DMS 273 (cell line): ENCODE data around the gene TMEM267.
"Not testable (repeated sequence)": the region's sequence is repeated elsewhere in the genome, so short reads cannot be mapped to it uniquely, and the experiment has no call there.

Source experiments
- DNase-seq: peaks from one replicate; lab custom pipeline; 2025; ENCODE audit not compliant: unreplicated experiment; lab: John Stamatoyannopoulos, UW

Gene TMEM267

GRCh38 chr5:43483298-43484105 lies at the start of gene TMEM267:
TMEM267 (minus strand) TSS chr5:43483865; CDS start chr5:43453969, 29,896 bp downstream.
- DNase-seq, result peak; percentile 97

GRCh38 chr5:43530648-43531047 lies 47.0 kb upstream of the TMEM267 start:
- no peak for DNase-seq

- no peak for DNase-seq
Observed at GRCh38 chr5:43523662-43524072, 40.0 kb upstream of the TMEM267 start.

- no peak for DNase-seq
Observed at GRCh38 chr5:43520615-43521014, 37.0 kb upstream of the TMEM267 start.

- peak; percentile 43 for DNase-seq
Observed at GRCh38 chr5:43515678-43516048, 32.0 kb upstream of the TMEM267 start.

- peak; percentile 99 for DNase-seq
Observed at GRCh38 chr5:43514816-43515677, 31.4 kb upstream of the TMEM267 start, which contains the start of gene C5orf34. C5orf34 (minus strand) TSS chr5:43515148; CDS start chr5:43509339, 5,809 bp downstream.

- peak; percentile 81 for DNase-seq
Observed at GRCh38 chr5:43514471-43514815, 30.8 kb upstream of the TMEM267 start.

- no peak for DNase-seq
Observed at GRCh38 chr5:43514025-43514424, 30.4 kb upstream of the TMEM267 start.

GRCh38 chr5:43511062-43511461 lies 27.4 kb upstream of the TMEM267 start:
- DNase-seq, result not testable (repeated sequence)

- DNase-seq, result no peak
Observed at GRCh38 chr5:43498581-43498980, 14.9 kb upstream of the TMEM267 start.

- no peak for DNase-seq
Observed at GRCh38 chr5:43497311-43498104, 13.8 kb upstream of the TMEM267 start.

GRCh38 chr5:43491326-43491725 lies 7.7 kb upstream of the TMEM267 start:
- no peak for DNase-seq

- DNase-seq, result no peak
Observed at GRCh38 chr5:43486353-43486752, 2.7 kb upstream of the TMEM267 start.

- no peak for DNase-seq
Observed at GRCh38 chr5:43485406-43485805, 1.7 kb upstream of the TMEM267 start.

GRCh38 chr5:43484106-43484849 lies 613 bp upstream of the TMEM267 start:
- peak; percentile 95 for DNase-seq

- peak; percentile 28 for DNase-seq
Observed at GRCh38 chr5:43482490-43483297, 971 bp downstream of the TMEM267 start.

GRCh38 chr5:43469671-43470391 lies 13.8 kb downstream of the TMEM267 start:
- DNase-seq, result no peak

GRCh38 chr5:43467100-43467499 lies 16.6 kb downstream of the TMEM267 start:
- no peak for DNase-seq

- DNase-seq, result not testable (repeated sequence)
Observed at GRCh38 chr5:43465455-43465854, 18.2 kb downstream of the TMEM267 start.
